Smooth muscle cell of the brain vasculature (primary cell): ENCODE results near the gene C13orf42.

Experiments
- DNase-seq: peaks from one replicate; pipeline ENCODE4 v3.0.0-alpha.2; 2012; ENCODE audit warnings: low read depth, low spot score

The C13orf42 gene

DNA sequence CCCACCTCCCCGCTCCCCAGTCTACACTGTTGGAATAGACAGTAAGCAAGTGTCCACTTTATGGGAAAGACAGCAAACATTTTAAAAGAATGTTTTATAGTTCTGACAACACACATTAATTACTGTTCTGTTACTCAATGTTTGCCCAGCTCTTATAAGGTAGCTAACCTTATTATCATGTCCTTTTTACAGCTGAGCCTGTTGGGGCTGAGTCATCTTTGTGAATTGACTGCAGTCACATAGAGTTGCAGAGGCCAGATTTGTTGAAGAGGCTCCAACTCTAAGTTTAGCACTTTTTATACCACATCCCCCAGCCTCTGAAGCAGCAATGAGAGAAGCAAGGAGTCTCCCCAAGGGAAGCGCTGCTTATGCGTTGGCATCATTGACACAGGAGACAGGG, 76.2 kb downstream of the C13orf42 start:
- no peak for DNase-seq

DNA sequence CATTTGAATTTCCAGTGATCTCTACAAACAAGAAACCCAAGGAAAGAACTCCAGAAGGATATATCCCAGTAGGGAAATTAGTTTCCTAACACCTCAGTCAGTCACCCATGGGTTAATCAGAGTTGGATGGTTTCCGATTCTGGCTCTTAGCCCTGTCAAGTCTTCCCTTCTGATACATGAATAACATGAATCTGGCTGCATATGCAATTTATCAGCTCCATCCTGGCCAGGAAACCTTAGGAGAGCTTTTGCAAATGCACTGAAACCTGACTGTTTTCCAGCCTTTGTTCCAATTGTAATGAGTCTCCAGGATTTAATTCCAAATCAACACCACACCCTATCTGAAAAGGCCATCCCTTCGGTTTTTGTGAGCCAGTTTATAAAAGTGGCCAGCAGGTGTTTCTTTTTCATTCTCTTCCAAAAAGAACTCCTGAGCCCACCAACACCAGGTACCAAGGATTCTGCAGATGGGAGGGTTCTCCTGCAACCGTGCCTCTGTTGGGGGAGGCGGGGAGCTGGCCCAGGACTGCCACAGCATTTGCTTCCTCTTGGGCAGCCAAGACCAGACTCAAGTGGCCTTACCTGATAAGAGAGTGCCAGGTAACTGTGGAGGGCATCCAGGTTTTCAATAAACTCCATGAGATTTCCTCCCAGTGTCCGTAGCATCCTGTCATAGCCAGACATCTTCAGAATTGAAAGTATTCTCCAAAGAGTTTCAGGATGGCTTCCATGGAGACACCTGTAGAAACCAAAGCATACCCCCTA, 77.5 kb downstream of the C13orf42 start:
- DNase-seq = no peak

DNA sequence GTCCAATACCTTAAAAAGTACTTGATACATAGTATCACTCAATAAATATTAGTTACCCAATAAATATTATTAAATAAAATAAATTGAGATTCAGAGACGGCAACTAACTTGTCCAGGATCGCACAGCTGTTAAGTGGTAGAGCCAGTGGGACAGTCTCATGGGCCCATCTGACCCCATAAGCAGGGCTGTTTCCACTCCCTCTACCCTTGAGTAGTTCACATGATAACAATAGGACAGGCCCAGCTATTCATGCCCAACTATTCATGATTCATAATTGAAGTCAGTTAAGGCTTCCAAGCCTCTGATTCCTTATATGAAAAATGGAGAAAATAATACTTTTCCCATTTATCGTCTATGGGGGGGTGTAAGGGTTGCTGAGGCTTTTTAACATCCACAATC, 78.2 kb downstream of the C13orf42 start:
- no peak for DNase-seq
